Measurements from ENCODE around the gene TTC21B. TPM values are rescaled to one million over a fixed set of nuclear protein-coding genes. Genes with fewer than 3 reads are reported as not detected.
A peak's percentile ranks its signal among the peaks of the same experiment; 100 is the strongest.

The TTC21B gene
- total RNA-seq, 1 experiment from 2014 or later: 20.8 TPM

DNA sequence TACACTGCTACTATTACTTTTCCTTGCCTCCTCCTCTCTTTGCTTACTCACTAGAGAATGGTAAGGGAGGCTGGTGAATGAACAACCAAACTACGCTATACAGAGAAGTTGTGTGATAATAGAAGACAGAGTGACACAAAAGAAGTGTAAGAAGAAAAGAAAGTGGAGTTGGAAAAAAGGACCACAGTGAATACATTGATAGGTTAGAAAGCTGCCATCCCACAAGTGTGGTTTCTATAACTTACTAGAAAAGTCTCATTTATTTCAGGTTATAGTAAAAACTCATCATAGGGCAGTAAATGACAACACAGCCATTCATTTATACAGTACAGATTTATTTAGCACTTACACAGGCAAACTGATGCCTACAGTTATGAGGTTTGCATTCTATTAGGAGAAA is 77.3 kb downstream of the TTC21B start:
- Mint-ChIP-seq H3K27me3 (ENCODE audit: low read depth) (no peaks in the 10 kb centered on the region), H3K27ac (peak overlapping the region; percentile 6; the same call in 1 of the 2 replicates), H3K4me1 (no peaks in the 10 kb centered on the region), H3K4me3 (no peak overlapping the region), H3K9me3 (no peaks in the 10 kb centered on the region), H3K36me3 (no peaks in the 10 kb centered on the region)
- ChIA-PET CTCF (no interaction called here), POLR2A (no interaction called here)
- no peak for TF ChIP-seq E2F4 (CRISPR knock-in tag; IDR thresholded peaks at IDR 0.05; ENCODE audit: borderline replicate concordance, low read depth)
- no peak for TF ChIP-seq MAX (CRISPR knock-in tag; IDR thresholded peaks at IDR 0.05)
- TF ChIP-seq, protein P1, sequence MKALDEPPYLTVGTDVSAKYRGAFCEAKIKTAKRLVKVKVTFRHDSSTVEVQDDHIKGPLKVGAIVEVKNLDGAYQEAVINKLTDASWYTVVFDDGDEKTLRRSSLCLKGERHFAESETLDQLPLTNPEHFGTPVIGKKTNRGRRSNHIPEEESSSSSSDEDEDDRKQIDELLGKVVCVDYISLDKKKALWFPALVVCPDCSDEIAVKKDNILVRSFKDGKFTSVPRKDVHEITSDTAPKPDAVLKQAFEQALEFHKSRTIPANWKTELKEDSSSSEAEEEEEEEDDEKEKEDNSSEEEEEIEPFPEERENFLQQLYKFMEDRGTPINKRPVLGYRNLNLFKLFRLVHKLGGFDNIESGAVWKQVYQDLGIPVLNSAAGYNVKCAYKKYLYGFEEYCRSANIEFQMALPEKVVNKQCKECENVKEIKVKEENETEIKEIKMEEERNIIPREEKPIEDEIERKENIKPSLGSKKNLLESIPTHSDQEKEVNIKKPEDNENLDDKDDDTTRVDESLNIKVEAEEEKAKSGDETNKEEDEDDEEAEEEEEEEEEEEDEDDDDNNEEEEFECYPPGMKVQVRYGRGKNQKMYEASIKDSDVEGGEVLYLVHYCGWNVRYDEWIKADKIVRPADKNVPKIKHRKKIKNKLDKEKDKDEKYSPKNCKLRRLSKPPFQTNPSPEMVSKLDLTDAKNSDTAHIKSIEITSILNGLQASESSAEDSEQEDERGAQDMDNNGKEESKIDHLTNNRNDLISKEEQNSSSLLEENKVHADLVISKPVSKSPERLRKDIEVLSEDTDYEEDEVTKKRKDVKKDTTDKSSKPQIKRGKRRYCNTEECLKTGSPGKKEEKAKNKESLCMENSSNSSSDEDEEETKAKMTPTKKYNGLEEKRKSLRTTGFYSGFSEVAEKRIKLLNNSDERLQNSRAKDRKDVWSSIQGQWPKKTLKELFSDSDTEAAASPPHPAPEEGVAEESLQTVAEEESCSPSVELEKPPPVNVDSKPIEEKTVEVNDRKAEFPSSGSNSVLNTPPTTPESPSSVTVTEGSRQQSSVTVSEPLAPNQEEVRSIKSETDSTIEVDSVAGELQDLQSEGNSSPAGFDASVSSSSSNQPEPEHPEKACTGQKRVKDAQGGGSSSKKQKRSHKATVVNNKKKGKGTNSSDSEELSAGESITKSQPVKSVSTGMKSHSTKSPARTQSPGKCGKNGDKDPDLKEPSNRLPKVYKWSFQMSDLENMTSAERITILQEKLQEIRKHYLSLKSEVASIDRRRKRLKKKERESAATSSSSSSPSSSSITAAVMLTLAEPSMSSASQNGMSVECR (CRISPR knock-in tag; IDR thresholded peaks at IDR 0.05; ENCODE audit: borderline replicate concordance): no peak
- no peak for TF ChIP-seq KAT7 (CRISPR knock-in tag; IDR thresholded peaks at IDR 0.05; ENCODE audit: borderline replicate concordance)
- DNase-seq (ENCODE audit: low spot score) (no peak), ATAC-seq (no peak)

GRCh38 chr2:165874445-165875039 is 79.0 kb downstream of the TTC21B start:
- H3K27ac Mint-ChIP-seq: no peak overlapping the region; the same call in 1 of the 2 replicates
- no peaks in the 10 kb centered on the region for H3K9me3 Mint-ChIP-seq
- peaks cover 6% of the 10 kb centered on the region; the same call in 1 of the 2 replicates for H3K4me1 Mint-ChIP-seq
- no peak for TF ChIP-seq SMAD4 (CRISPR knock-in tag; IDR thresholded peaks at IDR 0.05)
- TF ChIP-seq TP53 (CRISPR knock-in tag; IDR thresholded peaks at IDR 0.05): no peak
- no peak for TF ChIP-seq GABPB1 (CRISPR knock-in tag; IDR thresholded peaks at IDR 0.05)
- TF ChIP-seq TEAD4 (CRISPR knock-in tag; IDR thresholded peaks at IDR 0.05): no peak
- no peak for TF ChIP-seq ZNF219 (CRISPR knock-in tag; IDR thresholded peaks at IDR 0.05; ENCODE audit: borderline replicate concordance)
- no peak for TF ChIP-seq ATF1 (CRISPR knock-in tag; IDR thresholded peaks at IDR 0.05)
- no peak for TF ChIP-seq MXD4 (CRISPR knock-in tag; IDR thresholded peaks at IDR 0.05; ENCODE audit: borderline replicate concordance)
- TF ChIP-seq TEAD1 (CRISPR knock-in tag; IDR thresholded peaks at IDR 0.05): no peak
- TF ChIP-seq ETV6 (CRISPR knock-in tag; IDR thresholded peaks at IDR 0.05): no peak
- no peak for TF ChIP-seq STAT6 (CRISPR knock-in tag; conservative IDR thresholded peaks at IDR 0.05; ENCODE audit: low read depth)
- TF ChIP-seq GRHL2 (CRISPR knock-in tag; IDR thresholded peaks at IDR 0.05; ENCODE audit: insufficient replicate concordance, severe bottlenecking): no peak
- TF ChIP-seq, protein P2, sequence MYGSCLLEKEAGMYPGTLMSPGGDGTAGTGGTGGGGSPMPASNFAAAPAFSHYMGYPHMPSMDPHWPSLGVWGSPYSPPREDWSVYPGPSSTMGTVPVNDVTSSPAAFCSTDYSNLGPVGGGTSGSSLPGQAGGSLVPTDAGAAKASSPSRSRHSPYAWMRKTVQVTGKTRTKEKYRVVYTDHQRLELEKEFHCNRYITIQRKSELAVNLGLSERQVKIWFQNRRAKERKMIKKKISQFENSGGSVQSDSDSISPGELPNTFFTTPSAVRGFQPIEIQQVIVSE (CRISPR knock-in tag; IDR thresholded peaks at IDR 0.05; ENCODE audit: borderline replicate concordance): no peak
- TF ChIP-seq MAX (CRISPR knock-in tag; IDR thresholded peaks at IDR 0.05): no peak
- no peak for TF ChIP-seq FOXK1 (CRISPR knock-in tag; IDR thresholded peaks at IDR 0.05)
- TF ChIP-seq ZNF121 (CRISPR knock-in tag; IDR thresholded peaks at IDR 0.05): no peak
- TF ChIP-seq IRF2 (CRISPR knock-in tag; IDR thresholded peaks at IDR 0.05; ENCODE audit: borderline replicate concordance, low read depth): no peak
- no peak for TF ChIP-seq PRRX2 (CRISPR knock-in tag; IDR thresholded peaks at IDR 0.05)
- TF ChIP-seq CBFB (CRISPR knock-in tag; IDR thresholded peaks at IDR 0.05; ENCODE audit: low read depth): no peak
- TF ChIP-seq ZBTB21 (CRISPR knock-in tag; IDR thresholded peaks at IDR 0.05; ENCODE audit: borderline replicate concordance): no peak
- H3K27me3 Mint-ChIP-seq (ENCODE audit: low read depth): no peaks in the 10 kb centered on the region
- ATAC-seq (peak; percentile 95), DNase-seq (ENCODE audit: low spot score) (no peak)
- ChIA-PET POLR2A (interaction anchor here (0.6 to 1.4 kb wide), 3 partner anchors 78 to 96 kb away, joined by 3 to 4 read pairs (median 3); partner anchors contain the start of gene GALNT3), CTCF (interaction anchor here (0.5 to 1.9 kb wide), 78 partner anchors 8 to 881 kb away, joined by 3 to 44 read pairs (median 4); partner anchors contain the start of genes CSRNP3, GALNT3, SCN1A and SCN2A)
- H3K4me3 Mint-ChIP-seq: no peak overlapping the region
- H3K36me3 Mint-ChIP-seq: no peaks in the 10 kb centered on the region; the same call in 1 of the 2 replicates
